Medulla oblongata (tissue), 1 donor: Measurements from ENCODE around the gene NDC1.

Source experiments
- DNase-seq: peaks from one replicate; pipeline ENCODE4 v3.0.0-alpha.2; 2015; ENCODE audit errors: extremely low spot score

Gene NDC1

GRCh38 chr1:53731043-53731600, 107.0 kb downstream of the NDC1 start:
- DNase-seq: no peak

- DNase-seq: no peak
Observed at GRCh38 chr1:53730224-53730865, 107.8 kb downstream of the NDC1 start.

GRCh38 chr1:53729456-53730223, 108.5 kb downstream of the NDC1 start:
- no peak for DNase-seq

GRCh38 chr1:53728702-53729455, 109.2 kb downstream of the NDC1 start:
- DNase-seq: no peak

- no peak for DNase-seq
Observed at GRCh38 chr1:53728196-53728595, 109.9 kb downstream of the NDC1 start.

- no peak for DNase-seq
Observed at GRCh38 chr1:53727461-53728092, 110.5 kb downstream of the NDC1 start.

GRCh38 chr1:53726009-53726600, 112.0 kb downstream of the NDC1 start:
- DNase-seq: no peak

- DNase-seq: no peak
Observed at GRCh38 chr1:53725238-53725689, 112.8 kb downstream of the NDC1 start.

- no peak for DNase-seq
Observed at GRCh38 chr1:53722025-53722424, 116.1 kb downstream of the NDC1 start.

- DNase-seq: no peak
Observed at GRCh38 chr1:53721088-53721487, 117.0 kb downstream of the NDC1 start.

- DNase-seq: no peak
Observed at GRCh38 chr1:53719469-53719868, 118.6 kb downstream of the NDC1 start.

GRCh38 chr1:53718443-53718842, 119.7 kb downstream of the NDC1 start:
- DNase-seq: no peak

GRCh38 chr1:53717025-53717804, 120.9 kb downstream of the NDC1 start:
- DNase-seq: no peak

GRCh38 chr1:53716150-53716549, 121.9 kb downstream of the NDC1 start:
- DNase-seq: no peak

- no peak for DNase-seq
Observed at GRCh38 chr1:53715478-53715877, 122.6 kb downstream of the NDC1 start.
